ENCODE data around the gene FTCD. TPM values are rescaled to one million over a fixed set of nuclear protein-coding genes. Genes with fewer than 3 reads are reported as not detected.

The FTCD gene
- total RNA-seq, 1 experiment from 2014 or later = 0.40 TPM

- ChIA-PET CTCF (interaction anchor here (1.1 kb wide), 1 partner anchor 218 kb away, joined by 5 read pairs; no protein-coding TSS in a partner anchor), POLR2A (ENCODE audit: unreplicated experiment) (no interaction called here)
- intact Hi-C loops (cut with micrococcal nuclease) = no loop called here
- no peak overlapping the region for H2AFZ ChIP-seq (ENCODE audit: low read length)
- H3K9me3 ChIP-seq (ENCODE audit: low read length) = no peaks in the 10 kb centered on the region
- no peaks in the 10 kb centered on the region for H3F3A ChIP-seq (ENCODE audit: low read length, unreplicated experiment)
- TF ChIP-seq EZH2 (IDR thresholded peaks at IDR 0.05; ENCODE audit: low read length, unreplicated experiment) (no peak), CTCF (conservative IDR thresholded peaks at IDR 0.05; ENCODE audit: low read depth, low read length) (no peak), EZH2phosphoT487 (IDR thresholded peaks at IDR 0.05; ENCODE audit: borderline replicate concordance, low read length) (no peak)
- no peak overlapping the region for H3K9ac ChIP-seq (ENCODE audit: low read length)
- H3K27me3 ChIP-seq (ENCODE audit: low read length) = no peaks in the 10 kb centered on the region
- H3K9me2 ChIP-seq (replicated peaks; ENCODE audit: low read length) = no peaks in the 10 kb centered on the region
- peaks cover 4% of the 10 kb centered on the region; the same call in 1 of the 2 replicates for H3K36me3 ChIP-seq (ENCODE audit: low read depth, low read length)
- DNase-seq (peak; percentile 35), ATAC-seq (peak; percentile 61)
- BruUV-seq (replicated peaks) = no TSS peak
- H3K27ac ChIP-seq (ENCODE audit: low read length) = no peak overlapping the region
- no peak overlapping the region for H3K4me2 ChIP-seq (ENCODE audit: low read length)
- H4K20me1 ChIP-seq (ENCODE audit: low read length) = no peaks in the 10 kb centered on the region
- H3K79me2 ChIP-seq (ENCODE audit: low read length) = no peaks in the 10 kb centered on the region
- H3K4me3 ChIP-seq (ENCODE audit: low read length) = no peak overlapping the region
- peaks cover 32% of the 10 kb centered on the region for H3K4me1 ChIP-seq (ENCODE audit: insufficient read depth, low read length)
Observed at GRCh38 chr21:46191257-46191685, 35.9 kb upstream of the FTCD start.

- intact Hi-C loops (cut with micrococcal nuclease) = no loop called here
- DNase-seq = no peak
- BruUV-seq (replicated peaks) = TSS peak; percentile 26
- no peaks in the 10 kb centered on the region for H4K20me1 ChIP-seq (ENCODE audit: low read length)
- no peaks in the 10 kb centered on the region for H3F3A ChIP-seq (ENCODE audit: low read length, unreplicated experiment)
- H3K27me3 ChIP-seq (ENCODE audit: low read length) = no peaks in the 10 kb centered on the region
- ChIA-PET CTCF (interaction anchor here (1.1 kb wide), 1 partner anchor 217 kb away, joined by 5 read pairs; no protein-coding TSS in a partner anchor), POLR2A (ENCODE audit: unreplicated experiment) (no interaction called here)
- no peaks in the 10 kb centered on the region for H3K79me2 ChIP-seq (ENCODE audit: low read length)
- no peak overlapping the region for H3K4me2 ChIP-seq (ENCODE audit: low read length)
- no peaks in the 10 kb centered on the region for H3K9me3 ChIP-seq (ENCODE audit: low read length)
- TF ChIP-seq CTCF (conservative IDR thresholded peaks at IDR 0.05; ENCODE audit: low read depth, low read length) = no peak
- TF ChIP-seq EZH2phosphoT487 (IDR thresholded peaks at IDR 0.05; ENCODE audit: borderline replicate concordance, low read length) = no peak
- TF ChIP-seq EZH2 (IDR thresholded peaks at IDR 0.05; ENCODE audit: low read length, unreplicated experiment) = no peak
- no peak overlapping the region for H2AFZ ChIP-seq (ENCODE audit: low read length)
- H3K36me3 ChIP-seq (ENCODE audit: low read depth, low read length) = peaks cover 4% of the 10 kb centered on the region; the same call in 1 of the 2 replicates
- no peak overlapping the region for H3K4me3 ChIP-seq (ENCODE audit: low read length)
- H3K4me1 ChIP-seq (ENCODE audit: insufficient read depth, low read length) = peaks cover 34% of the 10 kb centered on the region
- H3K9ac ChIP-seq (ENCODE audit: low read length) = no peak overlapping the region
- no peaks in the 10 kb centered on the region for H3K9me2 ChIP-seq (replicated peaks; ENCODE audit: low read length)
- H3K27ac ChIP-seq (ENCODE audit: low read length) = no peak overlapping the region
- no peak for ATAC-seq
Observed at GRCh38 chr21:46190491-46191131, 35.2 kb upstream of the FTCD start.

GRCh38 chr21:46189959-46190490 lies 34.6 kb upstream of the FTCD start:
- Histone ChIP-seq H3K4me3 (ENCODE audit: low read length) (no peak overlapping the region), H3K27ac (ENCODE audit: low read length) (no peak overlapping the region), H3K27me3 (ENCODE audit: low read length) (no peaks in the 10 kb centered on the region), H3K4me2 (ENCODE audit: low read length) (no peak overlapping the region), H4K20me1 (ENCODE audit: low read length) (no peaks in the 10 kb centered on the region), H3K36me3 (ENCODE audit: low read depth, low read length) (peaks cover 4% of the 10 kb centered on the region; the same call in 1 of the 2 replicates), H2AFZ (ENCODE audit: low read length) (no peak overlapping the region), H3F3A (ENCODE audit: low read length, unreplicated experiment) (no peaks in the 10 kb centered on the region), H3K9me3 (ENCODE audit: low read length) (no peaks in the 10 kb centered on the region), H3K4me1 (ENCODE audit: insufficient read depth, low read length) (peaks cover 39% of the 10 kb centered on the region), H3K79me2 (ENCODE audit: low read length) (no peaks in the 10 kb centered on the region), H3K9ac (ENCODE audit: low read length) (no peak overlapping the region), H3K9me2 (replicated peaks; ENCODE audit: low read length) (no peaks in the 10 kb centered on the region)
- CTCF ChIA-PET = interaction anchor here (1.1 kb wide), 1 partner anchor 216 kb away, joined by 5 read pairs; no protein-coding TSS in a partner anchor
- POLR2A ChIA-PET (ENCODE audit: unreplicated experiment) = no interaction called here
- no TSS peak for BruUV-seq (replicated peaks)
- no peak for ATAC-seq
- DNase-seq = no peak
- intact Hi-C loops (cut with micrococcal nuclease) = loop anchor here (2.0 kb wide), 1 partner anchor 43 kb away; no protein-coding TSS in a partner anchor
- no peak for TF ChIP-seq EZH2phosphoT487 (IDR thresholded peaks at IDR 0.05; ENCODE audit: borderline replicate concordance, low read length)
- no peak for TF ChIP-seq CTCF (conservative IDR thresholded peaks at IDR 0.05; ENCODE audit: low read depth, low read length)
- no peak for TF ChIP-seq EZH2 (IDR thresholded peaks at IDR 0.05; ENCODE audit: low read length, unreplicated experiment)
